ENCODE data around the gene ERCC6L2. TPM values are rescaled to one million over a fixed set of nuclear protein-coding genes. Genes with fewer than 3 reads are reported as not detected.

Gene ERCC6L2
- total RNA-seq, 1 experiment from 2014 or later = 65.8 TPM

DNA sequence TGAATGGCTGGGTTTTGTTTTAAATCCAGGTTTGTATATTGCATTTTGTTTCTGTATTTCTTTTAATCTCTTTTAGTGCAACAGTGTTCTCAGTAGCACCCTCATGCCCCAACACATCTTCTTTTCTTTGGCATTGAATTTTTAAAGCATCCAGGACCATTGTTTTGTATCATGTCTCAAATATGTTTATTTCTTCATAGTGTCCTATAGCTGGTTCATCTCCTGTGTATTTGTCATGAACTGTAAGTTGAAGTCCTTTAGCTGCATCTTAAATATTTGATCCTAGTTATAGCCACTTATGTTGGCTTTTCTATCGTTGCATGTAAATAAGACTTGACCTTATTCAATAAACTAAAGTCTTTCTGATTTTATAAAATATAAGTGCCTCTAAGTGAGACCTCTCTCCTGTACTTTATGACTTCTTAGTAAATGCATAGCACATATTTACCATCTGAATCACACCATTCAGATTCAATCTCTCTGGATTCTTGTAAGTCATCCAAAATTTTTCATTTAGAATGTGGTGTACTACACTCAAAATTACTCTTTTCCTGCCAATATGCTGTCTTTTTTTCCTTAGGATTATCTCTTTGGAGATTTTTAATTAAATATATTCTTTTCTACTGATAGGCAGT lies 21.0 kb upstream of the ERCC6L2 start:
- in situ Hi-C loops (cut with HindIII; ENCODE audit: low pct_unique_long_range_greater_than_20kb, low sequenced_read_pairs) = no loop called here
- no peak for DNase-seq (ENCODE audit: low read depth, low spot score)

DNA sequence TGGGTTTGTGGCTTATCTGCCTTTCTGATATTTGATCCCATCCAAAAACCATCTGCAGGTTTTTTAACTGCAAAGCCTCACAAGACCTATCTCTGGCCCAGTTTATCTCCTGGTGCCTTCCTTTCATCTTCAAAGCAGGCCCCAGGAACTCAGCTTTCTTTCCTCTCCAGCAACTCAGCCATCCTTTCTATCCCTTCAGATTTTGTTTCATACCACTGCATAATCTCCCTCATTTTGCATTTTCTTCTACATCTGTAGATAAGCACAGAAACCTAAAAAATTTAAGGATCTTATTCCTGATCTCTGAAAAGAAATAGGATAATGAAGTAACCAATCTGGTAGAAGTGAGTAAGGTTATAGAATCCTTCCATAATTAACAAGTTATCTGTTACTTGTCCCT lies 19.5 kb upstream of the ERCC6L2 start:
- in situ Hi-C loops (cut with HindIII; ENCODE audit: low pct_unique_long_range_greater_than_20kb, low sequenced_read_pairs) = no loop called here
- no peak for DNase-seq (ENCODE audit: low read depth, low spot score)

DNA sequence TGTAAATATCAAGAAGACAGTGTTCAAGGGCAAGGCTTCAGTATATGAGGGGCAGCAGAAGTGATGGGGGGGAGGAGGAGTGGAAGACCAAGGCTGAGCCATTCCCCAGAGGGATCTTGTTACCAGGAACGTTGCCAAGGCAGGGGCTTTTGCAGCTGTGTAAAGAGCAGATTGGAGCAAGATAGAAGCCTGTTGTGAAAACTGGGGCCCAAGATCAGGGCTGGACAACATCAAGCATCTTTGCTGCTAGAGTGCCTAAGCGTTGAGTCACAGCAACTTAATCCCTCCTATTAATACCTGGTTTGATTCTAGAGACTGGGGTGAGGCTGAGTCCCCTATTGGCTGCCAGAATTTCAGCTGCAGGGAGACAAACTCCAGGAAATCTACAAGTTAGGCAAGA lies 18.4 kb upstream of the ERCC6L2 start:
- in situ Hi-C loops (cut with HindIII; ENCODE audit: low pct_unique_long_range_greater_than_20kb, low sequenced_read_pairs) = no loop called here
- DNase-seq (ENCODE audit: low read depth, low spot score) = no peak

DNA sequence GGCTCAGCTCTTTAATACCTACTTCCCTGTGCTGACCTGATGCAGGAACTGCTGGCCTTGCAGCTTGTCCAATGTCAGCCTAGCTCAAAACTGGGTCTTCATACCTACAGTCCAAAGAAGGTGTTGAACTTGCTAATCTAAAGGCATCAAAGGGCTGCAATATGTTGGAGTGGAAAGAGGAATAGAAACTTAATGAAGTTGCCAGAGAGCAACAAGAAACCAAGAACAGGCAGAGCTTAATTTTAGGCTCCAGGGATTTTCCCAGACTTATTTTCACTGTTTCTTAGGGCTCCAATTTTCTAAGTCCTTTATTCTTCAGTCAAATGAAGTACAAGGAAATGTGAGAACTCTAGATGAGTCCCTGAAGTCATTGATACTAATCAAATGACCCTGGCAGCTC lies 17.6 kb upstream of the ERCC6L2 start:
- no peak for DNase-seq (ENCODE audit: low read depth, low spot score)
- in situ Hi-C loops (cut with HindIII; ENCODE audit: low pct_unique_long_range_greater_than_20kb, low sequenced_read_pairs) = no loop called here

DNA sequence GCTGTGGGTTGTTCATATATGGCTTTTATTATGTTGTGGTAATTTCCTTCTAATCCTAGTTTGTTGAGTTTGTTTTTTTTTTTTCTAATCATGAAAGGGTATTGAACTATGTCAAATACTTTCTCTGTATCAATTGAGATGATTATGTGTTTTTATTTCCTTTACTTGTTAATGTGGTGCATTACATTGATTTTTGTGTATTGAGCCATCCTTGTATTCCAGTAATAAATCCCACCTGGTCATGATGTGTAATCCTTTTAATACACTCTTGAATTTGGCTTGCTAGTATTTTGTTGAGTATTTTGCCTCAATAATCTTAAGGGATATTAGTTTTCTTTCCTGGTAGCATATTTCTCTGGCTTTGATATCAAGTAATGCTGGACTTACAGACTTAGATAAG lies 13.1 kb upstream of the ERCC6L2 start:
- in situ Hi-C loops (cut with HindIII; ENCODE audit: low pct_unique_long_range_greater_than_20kb, low sequenced_read_pairs) = no loop called here
- DNase-seq (ENCODE audit: low read depth, low spot score) = no peak

DNA sequence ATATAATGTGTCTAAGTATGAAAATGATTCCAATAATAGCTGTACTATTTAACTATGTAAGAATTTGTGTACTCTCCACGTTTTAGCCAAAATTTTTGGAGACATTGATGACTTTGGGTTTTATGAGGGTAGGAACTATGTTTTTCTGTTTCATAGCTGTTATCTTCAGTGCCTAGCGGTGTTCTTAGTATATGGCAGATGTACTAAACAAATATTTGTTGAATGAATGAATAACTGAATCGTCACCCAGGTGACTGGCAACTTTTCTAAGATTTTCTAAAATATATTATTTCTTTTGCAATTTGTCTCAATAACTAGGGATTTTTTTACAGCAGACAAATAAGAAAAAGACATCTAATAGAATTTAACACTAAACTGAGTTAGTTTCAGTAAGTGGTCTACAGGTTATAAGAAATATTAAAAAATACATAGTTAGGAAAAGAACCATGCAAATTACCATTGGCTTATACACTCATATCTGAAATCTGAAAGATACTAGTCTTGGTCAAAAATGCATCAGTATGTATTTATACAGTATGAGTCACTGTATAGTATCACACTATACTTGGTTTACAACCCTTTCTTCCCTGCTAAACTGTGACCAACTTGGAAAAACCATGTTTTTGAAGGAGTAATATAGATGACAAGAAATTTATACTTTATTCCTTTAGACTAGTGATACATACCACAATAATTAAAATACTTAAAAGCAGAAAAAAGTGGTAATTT lies 10.5 kb upstream of the ERCC6L2 start:
- no peak for DNase-seq (ENCODE audit: low read depth, low spot score)
- in situ Hi-C loops (cut with HindIII; ENCODE audit: low pct_unique_long_range_greater_than_20kb, low sequenced_read_pairs) = no loop called here

DNA sequence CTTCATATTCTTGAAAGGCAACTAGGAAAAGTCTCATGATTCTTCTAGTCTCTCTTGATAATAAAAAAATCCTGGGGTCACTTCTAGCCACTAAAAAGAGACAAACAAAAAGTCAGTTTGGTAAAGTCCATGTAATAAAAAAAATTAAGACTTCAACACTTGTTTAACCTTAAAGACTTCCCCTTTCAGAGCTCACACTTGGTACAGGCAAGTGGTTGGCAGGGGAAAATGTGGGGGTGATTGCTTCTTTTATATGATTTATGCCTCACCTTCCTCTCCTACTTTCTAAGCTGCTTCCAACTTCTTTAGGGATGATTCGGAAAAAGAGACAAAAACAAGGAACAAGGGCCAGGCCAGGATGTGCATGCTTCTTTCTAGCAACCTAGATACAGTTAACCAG lies 5.1 kb upstream of the ERCC6L2 start:
- DNase-seq (ENCODE audit: low read depth, low spot score) = no peak
- in situ Hi-C loops (cut with HindIII; ENCODE audit: low pct_unique_long_range_greater_than_20kb, low sequenced_read_pairs) = no loop called here

DNA sequence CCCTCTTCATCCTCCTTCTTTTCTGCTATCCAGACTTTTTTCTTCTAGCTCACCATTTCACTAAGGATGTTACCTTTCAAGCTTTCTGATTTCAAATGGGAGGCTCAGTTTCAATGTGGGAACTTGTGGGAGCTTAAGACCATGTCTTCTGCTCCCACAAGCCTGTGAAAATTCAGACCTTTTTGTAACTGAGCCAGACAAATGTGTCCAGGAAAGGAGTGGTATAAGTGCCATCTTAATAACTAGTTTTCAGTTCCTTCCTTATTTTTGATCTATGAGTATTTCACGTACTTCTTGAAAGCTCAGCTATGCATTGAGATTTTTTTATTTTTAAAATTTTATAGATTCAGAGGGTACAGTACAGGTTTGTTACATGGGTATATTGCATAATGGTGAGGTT lies 4.6 kb upstream of the ERCC6L2 start:
- DNase-seq (ENCODE audit: low read depth, low spot score) = no peak
- in situ Hi-C loops (cut with HindIII; ENCODE audit: low pct_unique_long_range_greater_than_20kb, low sequenced_read_pairs) = no loop called here

DNA sequence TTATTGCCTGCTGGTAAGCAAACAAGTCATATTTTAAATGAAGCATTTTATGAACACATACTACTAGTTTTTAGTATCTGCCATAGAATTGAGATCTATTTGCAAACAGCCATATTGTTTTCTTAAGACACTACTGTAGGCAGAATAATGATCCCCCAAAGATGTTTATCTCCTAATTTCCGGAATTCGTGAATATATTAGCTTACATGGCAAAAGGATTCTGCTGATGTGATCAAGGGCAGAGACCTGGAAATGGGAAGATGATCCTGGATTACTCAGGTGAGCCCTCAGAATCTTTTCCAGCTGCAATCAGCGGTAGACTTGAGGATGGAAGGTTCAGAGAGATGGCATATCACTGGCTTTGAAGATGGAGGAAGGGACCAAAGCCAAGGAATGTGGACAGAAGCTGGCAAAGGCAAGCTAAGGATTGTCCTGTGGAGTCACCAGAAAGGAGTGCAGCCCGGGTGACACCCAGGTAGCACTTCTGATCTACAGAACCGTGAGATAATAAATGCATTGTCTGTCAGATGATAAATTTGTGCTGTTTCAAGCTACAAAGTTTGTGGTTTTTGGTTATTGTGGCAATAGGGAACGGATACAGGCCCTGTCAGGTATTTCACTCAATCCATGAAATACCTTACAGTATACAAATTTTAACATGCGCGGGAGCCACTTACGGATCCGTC lies 1.0 kb upstream of the ERCC6L2 start:
- DNase-seq (ENCODE audit: low read depth, low spot score) = peak; percentile 6
- in situ Hi-C loops (cut with HindIII; ENCODE audit: low pct_unique_long_range_greater_than_20kb, low sequenced_read_pairs) = no loop called here

DNA sequence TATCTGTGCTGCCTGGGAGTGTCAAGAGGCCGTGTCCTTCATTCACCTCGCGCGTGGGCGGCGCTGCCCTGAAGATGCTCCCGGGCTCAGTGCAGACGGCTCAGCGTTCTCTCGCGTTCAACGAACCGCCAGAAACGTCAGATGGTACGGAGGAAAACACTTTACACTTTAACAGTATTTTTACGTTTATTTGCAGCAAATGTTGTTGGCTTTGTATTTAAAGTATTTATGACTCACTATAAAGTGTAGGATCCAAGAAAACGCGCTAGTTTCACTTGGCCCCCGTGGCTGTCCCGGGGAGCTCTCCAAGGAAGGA lies 544 bp upstream of the ERCC6L2 start:
- peak; percentile 37 for DNase-seq (ENCODE audit: low read depth, low spot score)
- in situ Hi-C loops (cut with HindIII; ENCODE audit: low pct_unique_long_range_greater_than_20kb, low sequenced_read_pairs) = no loop called here

DNA sequence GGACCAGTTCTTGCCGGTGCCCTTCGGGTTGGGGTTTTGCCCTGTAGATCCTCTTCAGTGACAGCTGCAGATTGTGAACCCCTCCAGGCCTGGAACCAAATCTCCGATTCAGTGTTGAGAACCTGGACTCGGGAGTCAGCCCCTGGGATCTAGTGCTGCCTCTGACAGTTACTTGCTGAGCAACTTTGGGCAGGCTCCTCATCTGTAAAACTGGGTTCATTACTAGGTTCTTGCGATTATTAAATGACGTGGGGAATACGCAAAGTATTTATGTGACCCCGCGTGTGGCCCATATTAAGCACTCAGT lies 600 bp downstream of the ERCC6L2 start:
- in situ Hi-C loops (cut with HindIII; ENCODE audit: low pct_unique_long_range_greater_than_20kb, low sequenced_read_pairs) = no loop called here
- no peak for DNase-seq (ENCODE audit: low read depth, low spot score)

DNA sequence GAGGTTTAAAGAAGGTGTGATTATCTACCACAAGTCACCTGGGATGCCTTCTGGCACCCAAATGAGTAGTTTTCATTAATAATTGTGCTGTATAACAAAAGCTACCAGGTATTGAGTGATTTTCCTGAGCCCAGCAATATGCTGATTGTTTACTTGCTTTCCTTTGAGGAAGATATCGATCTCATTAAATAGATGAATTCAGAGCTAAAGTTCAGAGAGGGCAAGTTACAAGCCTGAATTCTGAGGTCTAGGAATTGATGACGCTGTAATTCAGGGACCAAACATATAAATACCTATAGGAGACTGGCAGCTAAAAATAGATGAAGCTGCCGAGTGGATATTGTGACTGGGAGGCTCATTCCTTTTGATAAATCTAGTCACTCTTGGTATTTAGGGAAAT lies 1.1 kb downstream of the ERCC6L2 start:
- peak; percentile 40 for DNase-seq (ENCODE audit: low read depth, low spot score)

DNA sequence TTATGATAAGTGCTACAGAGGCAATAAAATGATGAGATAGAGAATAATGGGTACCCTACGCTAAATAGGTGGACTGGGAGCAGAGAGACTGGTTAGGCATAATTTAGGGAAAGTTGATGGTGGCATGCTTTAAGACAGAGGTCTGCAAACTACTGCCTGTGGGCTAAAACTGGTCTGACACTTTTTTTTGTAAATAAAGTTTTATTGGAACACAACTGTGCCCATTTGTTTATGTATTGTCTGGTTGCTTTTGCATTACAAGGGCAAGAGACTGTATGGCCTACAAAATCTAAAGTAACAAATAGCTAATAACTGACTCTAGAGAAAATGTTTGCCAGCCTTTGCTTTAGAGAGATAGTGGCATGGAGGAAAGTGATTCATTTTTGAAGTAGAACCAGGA lies 2.5 kb downstream of the ERCC6L2 start:
- in situ Hi-C loops (cut with HindIII; ENCODE audit: low pct_unique_long_range_greater_than_20kb, low sequenced_read_pairs) = no loop called here

More for the DNA sequence above, 1.1 kb downstream of the ERCC6L2 start:
- in situ Hi-C loops (cut with HindIII; ENCODE audit: low pct_unique_long_range_greater_than_20kb, low sequenced_read_pairs) = no loop called here

DNA sequence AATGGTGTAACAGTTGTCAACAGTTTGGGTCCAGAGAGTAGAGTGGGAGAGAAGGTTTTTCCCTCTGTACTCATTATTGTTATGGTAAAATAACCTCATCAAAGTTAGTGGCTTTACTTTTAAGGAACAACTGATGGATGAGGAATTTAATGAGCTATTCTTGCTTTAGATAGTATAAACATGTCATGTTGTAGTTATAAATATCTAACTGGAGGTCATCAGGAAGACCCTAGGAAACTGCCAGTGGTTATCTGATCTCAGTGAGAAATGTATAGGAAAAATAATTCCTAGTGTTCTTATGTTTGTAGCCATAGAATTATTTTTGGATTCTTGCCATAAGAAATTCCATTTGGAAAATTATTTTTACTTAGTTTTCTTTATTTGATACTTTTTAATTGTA lies 4.1 kb downstream of the ERCC6L2 start:
- in situ Hi-C loops (cut with HindIII; ENCODE audit: low pct_unique_long_range_greater_than_20kb, low sequenced_read_pairs) = no loop called here
- no peak for DNase-seq (ENCODE audit: low read depth, low spot score)

More for the DNA sequence above, 2.5 kb downstream of the ERCC6L2 start:
- no peak for DNase-seq (ENCODE audit: low read depth, low spot score)

DNA sequence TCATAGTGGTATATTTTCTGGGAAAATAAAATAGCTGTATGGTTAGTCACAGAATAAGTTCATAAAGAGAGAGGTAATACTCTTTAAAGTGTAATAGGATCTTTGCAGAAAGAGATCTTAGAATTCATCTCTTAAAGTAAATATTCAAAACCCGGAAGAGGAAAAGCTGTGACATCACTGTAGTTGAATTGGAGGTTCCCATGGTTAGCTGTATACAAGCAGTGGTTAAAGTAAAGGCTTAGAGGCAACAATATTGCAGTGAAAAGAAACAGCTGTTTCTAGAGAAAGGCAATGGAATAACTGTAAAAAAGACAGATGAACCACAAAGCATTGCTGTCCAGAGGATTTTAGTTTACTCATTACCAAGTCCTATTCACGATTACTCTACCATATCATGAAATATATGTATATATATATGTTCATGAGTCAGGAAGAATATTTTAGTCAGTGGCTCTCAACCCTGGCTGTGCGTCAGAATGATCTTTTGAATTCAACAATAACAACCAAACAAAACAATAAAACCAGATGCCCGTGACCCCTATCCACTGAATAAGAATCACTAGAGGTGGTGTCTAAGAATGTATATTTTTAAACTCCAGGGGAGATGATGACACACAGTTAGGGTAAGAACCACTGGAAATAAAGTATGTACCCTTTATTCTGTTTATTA lies 4.7 kb downstream of the ERCC6L2 start:
- in situ Hi-C loops (cut with HindIII; ENCODE audit: low pct_unique_long_range_greater_than_20kb, low sequenced_read_pairs) = no loop called here
- DNase-seq (ENCODE audit: low read depth, low spot score) = no peak

DNA sequence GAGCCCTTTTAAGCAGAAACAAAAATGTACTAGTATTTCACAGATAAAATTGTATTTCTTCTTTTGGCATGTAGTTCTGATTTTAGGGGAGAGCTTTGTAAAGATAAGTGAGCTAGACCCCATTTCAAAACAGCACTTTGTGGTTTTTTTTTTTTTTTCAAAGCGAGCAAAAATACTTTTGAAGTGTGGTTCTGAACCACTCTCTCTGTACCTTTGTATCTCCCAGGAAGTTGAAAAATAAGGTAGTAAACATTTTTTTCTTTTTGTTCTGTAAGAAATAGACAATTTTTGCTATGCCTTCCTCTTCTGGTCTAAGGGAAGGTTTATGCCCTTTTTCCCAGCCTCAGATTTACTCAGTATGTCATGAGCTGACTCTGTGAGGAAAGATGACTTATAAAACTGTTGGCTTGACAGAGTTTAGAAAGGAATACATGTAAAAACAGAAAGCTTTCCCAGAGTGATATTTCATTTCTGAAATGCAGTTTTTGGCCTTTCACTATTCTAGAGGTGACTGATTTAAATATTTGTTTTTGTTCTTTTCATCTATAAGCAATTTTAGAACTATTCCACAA lies 12.5 kb downstream of the ERCC6L2 start:
- in situ Hi-C loops (cut with HindIII; ENCODE audit: low pct_unique_long_range_greater_than_20kb, low sequenced_read_pairs) = no loop called here
- no peak for DNase-seq (ENCODE audit: low read depth, low spot score)

DNA sequence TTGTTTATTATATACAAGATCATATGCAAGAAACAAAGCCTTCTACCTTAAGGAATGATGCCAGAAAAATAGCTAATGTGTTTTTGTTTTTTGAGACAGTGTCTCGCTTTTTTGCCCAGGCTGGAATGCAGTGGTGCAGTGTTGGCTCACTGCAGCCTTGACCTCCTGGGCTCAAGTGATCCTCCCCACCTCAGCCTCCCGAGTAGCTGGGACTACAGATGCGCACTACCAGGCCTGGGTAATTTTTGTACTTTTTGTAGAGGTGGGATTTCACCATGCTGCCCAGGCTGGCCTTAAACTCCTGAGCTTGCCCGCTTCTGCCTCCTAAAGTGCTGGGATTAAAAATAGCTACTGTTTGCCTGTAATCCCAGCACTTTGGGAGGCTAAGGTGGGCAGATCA lies 15.1 kb downstream of the ERCC6L2 start:
- DNase-seq (ENCODE audit: low read depth, low spot score) = no peak
- in situ Hi-C loops (cut with HindIII; ENCODE audit: low pct_unique_long_range_greater_than_20kb, low sequenced_read_pairs) = no loop called here

DNA sequence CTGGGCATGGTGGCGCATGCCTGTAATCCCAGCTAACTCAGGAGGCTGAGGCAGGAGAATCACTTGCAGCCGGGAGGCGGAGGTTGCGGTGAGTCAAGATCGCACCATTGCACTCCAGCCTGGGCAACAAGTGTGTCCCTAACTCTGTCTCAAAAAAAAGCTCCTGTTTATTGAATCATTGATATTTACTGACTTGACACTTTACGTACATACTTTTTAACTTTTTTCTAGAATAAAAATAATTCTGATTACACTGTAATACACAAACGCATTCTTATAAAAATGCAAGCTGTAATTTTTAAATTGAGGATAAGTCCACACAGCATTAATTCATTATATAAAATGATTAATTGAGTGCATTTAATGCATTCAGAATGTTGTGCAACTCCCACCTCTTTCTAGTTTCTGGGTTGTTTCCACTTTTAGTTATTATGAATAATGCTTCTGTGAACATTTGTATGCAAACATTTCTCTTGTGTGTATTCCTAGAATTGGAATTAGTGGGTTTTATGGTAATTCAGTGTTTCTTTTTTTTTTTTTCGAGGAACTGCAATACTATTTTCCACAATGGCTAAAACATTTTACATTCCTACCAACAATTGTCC lies 15.7 kb downstream of the ERCC6L2 start:
- DNase-seq (ENCODE audit: low read depth, low spot score) = no peak
- in situ Hi-C loops (cut with HindIII; ENCODE audit: low pct_unique_long_range_greater_than_20kb, low sequenced_read_pairs) = no loop called here

All from SK-MEL-5 (cell line).